ENCODE measurements around the gene WNT3.
"Not testable (repeated sequence)": the region's sequence is repeated elsewhere in the genome, so short reads cannot be mapped to it uniquely, and the experiment has no call there.

Gene WNT3

GRCh38 chr17:46764000-46764708 lies 54.3 kb downstream of the WNT3 start:
- no peak for DNase-seq

GRCh38 chr17:46763416-46763815 lies 55.1 kb downstream of the WNT3 start:
- no peak for DNase-seq

GRCh38 chr17:46759141-46759540 lies 59.4 kb downstream of the WNT3 start:
- no peak for DNase-seq

GRCh38 chr17:46758614-46759013 lies 59.9 kb downstream of the WNT3 start:
- no peak for DNase-seq

GRCh38 chr17:46757588-46757987 lies 60.9 kb downstream of the WNT3 start:
- not testable (repeated sequence) for DNase-seq

- no peak for DNase-seq
Observed at GRCh38 chr17:46756861-46757260, 61.6 kb downstream of the WNT3 start.

- DNase-seq = no peak
Observed at GRCh38 chr17:46756081-46756735, 62.3 kb downstream of the WNT3 start.

GRCh38 chr17:46753776-46754175 lies 64.7 kb downstream of the WNT3 start:
- no peak for DNase-seq

GRCh38 chr17:46751425-46751824 lies 67.1 kb downstream of the WNT3 start:
- no peak for DNase-seq

- DNase-seq = no peak
Observed at GRCh38 chr17:46745376-46745775, 73.1 kb downstream of the WNT3 start.

- DNase-seq = no peak
Observed at GRCh38 chr17:46744441-46744840, 74.1 kb downstream of the WNT3 start.

GRCh38 chr17:46742565-46743270 lies 75.8 kb downstream of the WNT3 start:
- DNase-seq = no peak

GRCh38 chr17:46741122-46741730 lies 77.3 kb downstream of the WNT3 start:
- DNase-seq = no peak

- DNase-seq = no peak
Observed at GRCh38 chr17:46739982-46740381, 78.5 kb downstream of the WNT3 start.

- no peak for DNase-seq
Observed at GRCh38 chr17:46738544-46738943, 79.9 kb downstream of the WNT3 start.

GRCh38 chr17:46737326-46737725 lies 81.2 kb downstream of the WNT3 start:
- peak in 1 of 2 donors; percentile 9 for DNase-seq

GRCh38 chr17:46736100-46736499 lies 82.4 kb downstream of the WNT3 start:
- DNase-seq = peak in 1 of 2 donors; percentile 27

GRCh38 chr17:46733837-46734475 lies 84.5 kb downstream of the WNT3 start:
- no peak for DNase-seq

GRCh38 chr17:46732754-46733398 lies 85.6 kb downstream of the WNT3 start:
- no peak for DNase-seq

GRCh38 chr17:46732160-46732559 lies 86.3 kb downstream of the WNT3 start:
- no peak for DNase-seq

- DNase-seq = no peak
Observed at GRCh38 chr17:46730679-46731078, 87.8 kb downstream of the WNT3 start.

- DNase-seq = no peak
Observed at GRCh38 chr17:46730026-46730425, 88.5 kb downstream of the WNT3 start.
